22Rv1 (cell line): ENCODE measurements around the gene CACNB4.
A peak's percentile ranks its signal among the peaks of the same experiment; 100 is the strongest.
"Not testable (repeated sequence)": the region's sequence is repeated elsewhere in the genome, so short reads cannot be mapped to it uniquely, and the experiment has no call there.

Experiments
- H3K27ac ChIP-seq: fragments of 450-650 bp; 2 replicates; pipeline ENCODE4 v1.5.1; 2017
- ZFX ChIP-seq: fragments of 450-650 bp; IDR thresholded peaks from 2 replicates; pipeline ENCODE4 v1.6.1; 2017; ENCODE audit warnings: antibody characterized with exemption, borderline replicate concordance
- TF ChIP-seq, protein P1 (sequence below): fragments of 450-650 bp; IDR thresholded peaks from 2 replicates; pipeline ENCODE4 v1.5.1; 2017; ENCODE audit warnings: mild to moderate bottlenecking

CACNB4 gene

DNA sequence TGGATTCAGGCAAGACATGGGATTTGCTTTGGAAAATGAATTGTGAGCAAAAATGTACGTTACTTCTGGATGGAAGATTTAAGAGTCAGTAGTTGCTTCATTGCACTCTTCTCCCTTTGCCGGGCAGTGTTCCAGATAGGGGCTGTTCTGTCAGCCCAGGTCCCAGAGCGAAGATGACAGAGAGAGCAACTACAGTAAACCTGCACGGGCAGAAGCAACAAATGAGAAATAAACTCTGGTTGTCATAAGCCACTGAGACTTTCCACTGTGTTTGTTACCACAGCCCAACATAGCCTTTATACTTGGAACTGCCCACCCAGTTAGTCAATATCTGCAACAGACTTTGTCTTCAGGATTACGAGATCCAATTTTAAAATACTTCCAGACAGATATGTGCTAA lies 83.3 kb downstream of the CACNB4 start:
- TF ChIP-seq ZFX = no peak
- TF ChIP-seq, protein P1, sequence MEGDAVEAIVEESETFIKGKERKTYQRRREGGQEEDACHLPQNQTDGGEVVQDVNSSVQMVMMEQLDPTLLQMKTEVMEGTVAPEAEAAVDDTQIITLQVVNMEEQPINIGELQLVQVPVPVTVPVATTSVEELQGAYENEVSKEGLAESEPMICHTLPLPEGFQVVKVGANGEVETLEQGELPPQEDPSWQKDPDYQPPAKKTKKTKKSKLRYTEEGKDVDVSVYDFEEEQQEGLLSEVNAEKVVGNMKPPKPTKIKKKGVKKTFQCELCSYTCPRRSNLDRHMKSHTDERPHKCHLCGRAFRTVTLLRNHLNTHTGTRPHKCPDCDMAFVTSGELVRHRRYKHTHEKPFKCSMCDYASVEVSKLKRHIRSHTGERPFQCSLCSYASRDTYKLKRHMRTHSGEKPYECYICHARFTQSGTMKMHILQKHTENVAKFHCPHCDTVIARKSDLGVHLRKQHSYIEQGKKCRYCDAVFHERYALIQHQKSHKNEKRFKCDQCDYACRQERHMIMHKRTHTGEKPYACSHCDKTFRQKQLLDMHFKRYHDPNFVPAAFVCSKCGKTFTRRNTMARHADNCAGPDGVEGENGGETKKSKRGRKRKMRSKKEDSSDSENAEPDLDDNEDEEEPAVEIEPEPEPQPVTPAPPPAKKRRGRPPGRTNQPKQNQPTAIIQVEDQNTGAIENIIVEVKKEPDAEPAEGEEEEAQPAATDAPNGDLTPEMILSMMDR = no peak
- H3K27ac ChIP-seq = no peak overlapping the region

DNA sequence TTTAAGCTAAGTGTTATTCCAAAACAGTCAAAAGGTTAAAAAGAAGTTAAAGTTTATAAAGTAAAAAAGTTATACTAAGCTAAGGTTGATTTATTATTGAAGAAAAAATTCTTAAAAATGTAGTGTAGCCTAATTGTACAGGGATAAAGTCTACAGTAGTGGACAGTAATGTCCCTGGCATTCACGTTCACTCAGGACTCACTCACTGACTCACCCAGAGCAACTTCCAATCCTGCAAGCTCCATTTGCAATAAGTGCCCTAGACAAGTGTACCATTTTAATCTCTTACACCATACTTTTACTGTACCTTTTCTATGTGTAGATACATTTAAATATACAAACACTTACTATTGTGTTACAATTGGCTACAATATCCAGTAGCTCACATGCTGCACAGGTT lies 86.1 kb downstream of the CACNB4 start:
- H3K27ac ChIP-seq = no peak overlapping the region
- TF ChIP-seq, protein P1 = no peak
- TF ChIP-seq ZFX = no peak

DNA sequence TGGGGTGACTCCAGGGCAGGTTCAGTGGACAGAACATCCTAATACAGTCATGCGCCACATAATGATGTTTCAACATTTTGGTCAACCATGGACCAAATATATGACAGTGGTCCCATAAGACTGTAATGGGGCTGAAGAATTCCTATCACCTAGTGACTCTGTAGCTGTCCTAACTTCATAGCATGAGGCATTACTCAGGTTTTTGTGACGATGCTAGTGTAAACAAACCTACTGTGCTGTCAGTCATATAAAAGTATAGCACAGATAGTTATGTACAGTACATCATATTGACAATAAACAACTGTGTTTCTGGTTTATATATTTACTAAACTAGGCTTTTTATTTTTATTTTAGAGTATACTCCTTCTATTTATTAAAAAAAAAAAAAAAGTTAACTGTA lies 87.1 kb downstream of the CACNB4 start:
- TF ChIP-seq, protein P1 = no peak
- no peak overlapping the region for H3K27ac ChIP-seq

DNA sequence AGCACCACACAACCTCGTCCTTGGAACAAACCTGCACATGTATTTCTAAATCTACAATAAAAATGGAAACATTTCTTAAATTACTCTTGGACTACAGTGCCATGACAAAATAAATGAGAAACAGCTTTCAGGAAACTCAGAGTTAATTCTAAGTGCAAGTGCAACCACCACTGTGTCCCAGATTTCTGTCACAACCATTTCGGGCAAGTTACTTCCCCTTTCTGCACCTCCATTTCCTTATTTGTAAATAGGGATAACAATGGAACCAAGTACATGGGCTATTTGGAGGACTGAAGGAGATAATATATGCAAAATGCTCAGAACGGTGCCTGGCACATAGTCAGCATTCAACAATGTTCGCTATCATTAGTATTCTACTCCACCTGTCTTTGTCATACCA lies 93.2 kb downstream of the CACNB4 start:
- TF ChIP-seq, protein P1 = no peak
- no peak for TF ChIP-seq ZFX
- H3K27ac ChIP-seq = no peak overlapping the region

DNA sequence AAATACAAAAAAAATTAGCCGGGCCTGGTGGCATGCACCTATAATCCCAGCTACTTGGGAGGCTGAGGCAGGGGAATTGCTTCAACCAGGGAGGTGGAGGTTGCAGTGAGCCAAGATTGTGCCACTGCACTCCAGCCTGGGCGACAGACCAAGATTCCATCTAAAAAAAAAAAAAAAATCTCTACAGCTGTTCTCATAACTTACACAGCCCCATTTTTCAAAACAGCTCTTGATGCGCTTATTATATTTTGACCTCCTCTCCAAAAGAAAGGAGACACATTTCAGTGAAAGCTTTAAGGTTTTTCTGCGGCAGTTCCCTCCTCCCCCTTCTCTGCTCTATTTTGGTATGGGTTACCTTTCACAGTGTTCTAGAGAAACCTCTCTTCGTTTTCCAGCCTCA lies 95.6 kb downstream of the CACNB4 start:
- not testable (repeated sequence) for H3K27ac ChIP-seq

DNA sequence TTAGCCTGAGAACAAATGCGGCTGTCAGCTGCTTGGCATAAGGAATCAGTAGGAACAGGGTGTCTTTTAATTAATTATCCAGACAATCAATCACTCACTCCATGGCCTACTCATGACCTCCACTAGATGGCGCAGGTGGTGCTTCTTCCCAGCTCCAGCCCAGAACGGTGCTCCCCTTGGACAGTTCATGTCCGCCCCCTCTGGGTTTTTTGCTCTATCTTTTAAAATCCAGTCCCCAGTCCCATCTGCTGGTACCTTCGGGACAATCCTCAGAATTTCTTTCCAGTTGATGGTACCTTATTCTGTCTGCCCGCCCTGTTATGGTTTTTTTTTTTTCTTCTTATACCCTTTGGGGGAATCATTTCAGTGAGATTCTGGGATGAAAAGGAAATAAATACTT lies 99.8 kb downstream of the CACNB4 start:
- TF ChIP-seq, protein P1 = peak; percentile 79
- no peak for TF ChIP-seq ZFX

DNA sequence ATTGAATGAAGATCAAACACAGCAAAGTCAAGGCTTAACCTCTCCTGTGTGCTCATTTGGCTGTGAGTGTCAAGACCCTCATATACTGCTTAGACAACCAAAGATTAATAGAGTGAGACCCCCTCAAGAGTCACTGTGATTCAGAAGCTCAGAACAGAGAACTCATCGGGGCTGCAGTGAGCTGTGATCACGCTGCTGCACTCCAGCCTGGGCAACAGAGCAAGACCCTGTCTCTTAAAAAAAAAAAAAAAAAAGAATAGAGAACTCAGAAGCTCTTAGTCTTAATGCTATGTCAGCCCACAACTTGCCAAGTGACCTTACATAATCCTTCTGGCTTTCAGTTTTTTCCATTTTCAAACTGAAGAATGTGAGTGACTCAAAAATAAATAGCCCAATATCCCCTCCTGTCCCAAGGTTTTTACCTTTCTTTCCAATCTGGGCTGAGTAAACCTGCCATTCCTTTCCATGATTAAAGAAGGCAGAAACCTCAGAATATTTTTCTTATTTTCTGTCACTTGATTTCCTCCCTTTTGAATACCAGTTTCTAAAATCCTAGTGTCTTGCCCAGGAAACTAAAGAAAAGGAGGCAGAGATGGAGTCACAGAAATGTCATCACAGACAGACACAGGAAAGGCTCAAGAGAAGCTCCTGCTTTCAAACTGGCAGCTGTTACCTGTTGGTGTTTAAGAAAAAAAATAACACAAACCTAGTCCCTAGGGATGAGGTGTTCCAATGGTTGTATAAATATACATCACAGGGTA lies 102.4 kb downstream of the CACNB4 start:
- TF ChIP-seq, protein P1 = no peak
- TF ChIP-seq ZFX = no peak
- no peak overlapping the region for H3K27ac ChIP-seq

More for the DNA sequence above, 99.8 kb downstream of the CACNB4 start:
- no peak overlapping the region for H3K27ac ChIP-seq

DNA sequence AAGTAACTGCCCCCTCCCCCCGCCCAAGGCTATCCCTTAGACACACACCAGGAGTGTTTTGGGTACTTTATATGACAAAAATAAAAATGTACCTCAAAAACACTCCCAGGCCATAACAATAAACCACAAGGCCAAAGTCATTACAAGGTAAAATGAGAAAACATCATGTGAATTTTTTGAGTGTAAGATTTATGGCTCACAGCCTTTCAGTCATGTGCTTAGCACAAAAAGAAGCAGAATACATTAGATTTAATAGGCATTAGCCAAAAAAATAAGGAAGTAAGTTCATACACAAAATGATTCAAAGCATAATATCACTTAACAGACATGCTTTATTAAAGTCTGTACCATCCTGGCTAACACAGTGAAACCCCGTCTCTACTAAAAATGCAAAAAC lies 103.7 kb downstream of the CACNB4 start:
- no peak for TF ChIP-seq ZFX
- H3K27ac ChIP-seq = no peak overlapping the region

DNA sequence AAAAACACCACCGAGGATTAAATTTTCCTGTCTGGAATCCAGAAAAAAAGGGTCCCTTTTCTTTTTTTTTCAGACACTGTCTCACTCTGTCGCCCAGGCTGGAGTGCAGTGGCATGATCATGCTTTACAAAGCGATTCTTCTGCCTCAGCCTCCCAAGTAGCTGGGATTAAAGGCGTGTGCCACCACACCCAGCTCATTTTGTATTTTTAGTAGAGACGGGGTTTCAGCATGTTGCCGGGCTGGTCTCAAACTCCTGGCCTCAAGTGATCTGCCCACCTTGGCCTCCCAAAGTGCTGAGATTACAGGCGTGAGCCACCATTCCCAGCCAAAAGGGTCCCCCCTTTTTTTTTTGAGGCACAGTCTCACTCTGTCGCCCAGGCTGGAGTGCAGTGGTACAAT lies 104.7 kb downstream of the CACNB4 start:
- not testable (repeated sequence) for H3K27ac ChIP-seq
